ENCODE results near the gene INPP5E. TPM values are rescaled to one million over a fixed set of nuclear protein-coding genes. Genes with fewer than 3 reads are reported as not detected.

INPP5E gene
- 10 to 100 TPM in 3 of 4 donors, 1 to 10 TPM in 1; 6.7 to 19.8 (median 19.2) TPM for total RNA-seq

- Histone ChIP-seq H3K9me3 (no peaks in the 10 kb centered on the region), H3K4me3 (peak within 1 kb of the TSS; percentile 94 to 99 (median 96)), H3K36me3 (peaks cover 0 to 48% (median 0%) of the 10 kb centered on the region in 3 donors), H3K27ac (peak within 1 kb of the TSS; percentile 75 to 87 (median 78)), H3K27me3 (no peaks in the 10 kb centered on the region), H3K4me1 (peaks cover 0 to 33% (median 17%) of the 10 kb centered on the region in 4 donors)
- TF ChIP-seq CTCF (IDR thresholded peaks at IDR 0.05) (peak in 5 of 6 experiments; percentile 63 to 78 (median 73)), POLR2A (IDR thresholded peaks at IDR 0.05) (peak in 1 of 2 donors; percentile 30)
- DNase-seq = peak; percentile 65 to 86 (median 84)
Measured at GRCh38 chr9:136439481-136440408, at the start of gene INPP5E. Gene INPP5E (minus strand): TSS chr9:136439845. CDS start chr9:136439419, 426 bp downstream.

GRCh38 chr9:136488247-136489214 is 48.9 kb upstream of the INPP5E start:
- peak; percentile 68 to 92 (median 87) for DNase-seq
- Histone ChIP-seq H3K4me3 (no peak overlapping the region), H3K27ac (no peak overlapping the region), H3K9me3 (no peaks in the 10 kb centered on the region), H3K36me3 (no peaks in the 10 kb centered on the region), H3K27me3 (no peaks in the 10 kb centered on the region), H3K4me1 (peaks cover 0 to 16% (median 14%) of the 10 kb centered on the region in 4 donors)
- TF ChIP-seq POLR2A (IDR thresholded peaks at IDR 0.05) (peak in 1 of 2 donors; percentile 12), CTCF (IDR thresholded peaks at IDR 0.05) (peak; percentile 95 to 99 (median 98))

GRCh38 chr9:136487672-136488071 is 48.0 kb upstream of the INPP5E start:
- DNase-seq = no peak
- no peaks in the 10 kb centered on the region for H3K9me3 ChIP-seq
- no peak overlapping the region for H3K4me3 ChIP-seq
- TF ChIP-seq CTCF (IDR thresholded peaks at IDR 0.05) = no peak
- TF ChIP-seq POLR2A (IDR thresholded peaks at IDR 0.05) = no peak
- H3K27ac ChIP-seq = no peak overlapping the region
- H3K36me3 ChIP-seq = no peaks in the 10 kb centered on the region
- peaks cover 0 to 16% (median 14%) of the 10 kb centered on the region in 4 donors for H3K4me1 ChIP-seq
- H3K27me3 ChIP-seq = no peaks in the 10 kb centered on the region

- H3K4me1 ChIP-seq = peaks cover 0 to 17% (median 14%) of the 10 kb centered on the region in 4 donors
- H3K27ac ChIP-seq = no peak overlapping the region
- no peaks in the 10 kb centered on the region for H3K9me3 ChIP-seq
- H3K4me3 ChIP-seq = no peak overlapping the region
- no peaks in the 10 kb centered on the region for H3K27me3 ChIP-seq
- TF ChIP-seq POLR2A (IDR thresholded peaks at IDR 0.05) = no peak
- TF ChIP-seq CTCF (IDR thresholded peaks at IDR 0.05) = no peak
- DNase-seq = no peak
- H3K36me3 ChIP-seq = no peaks in the 10 kb centered on the region
Measured at GRCh38 chr9:136486823-136487620, 47.4 kb upstream of the INPP5E start.
